Erythroblast (primary cell): ENCODE data around the gene LRRC8C.

Experiments used
- DNase-seq, 2 experiments: peaks; one replicate each; lab custom pipeline; 2025; lab: John Stamatoyannopoulos, UW
- GATA1 ChIP-seq: IDR thresholded peaks from 2 replicates; pipeline ENCODE4 v1.6.1; 2011; ENCODE audit warnings: low read depth, mild to moderate bottlenecking, control low read depth, low read length, moderate library complexity
- POLR2A ChIP-seq: IDR thresholded peaks from 2 replicates; pipeline ENCODE4 v1.6.1; 2011; ENCODE audit warnings: mild to moderate bottlenecking, low read length

The LRRC8C gene

GRCh38 chr1:89762386-89762778 lies 129.5 kb downstream of the LRRC8C start:
- DNase-seq: peak in 1 of 2 experiments; percentile 46
- TF ChIP-seq POLR2A: no peak
- TF ChIP-seq GATA1: no peak

DNA sequence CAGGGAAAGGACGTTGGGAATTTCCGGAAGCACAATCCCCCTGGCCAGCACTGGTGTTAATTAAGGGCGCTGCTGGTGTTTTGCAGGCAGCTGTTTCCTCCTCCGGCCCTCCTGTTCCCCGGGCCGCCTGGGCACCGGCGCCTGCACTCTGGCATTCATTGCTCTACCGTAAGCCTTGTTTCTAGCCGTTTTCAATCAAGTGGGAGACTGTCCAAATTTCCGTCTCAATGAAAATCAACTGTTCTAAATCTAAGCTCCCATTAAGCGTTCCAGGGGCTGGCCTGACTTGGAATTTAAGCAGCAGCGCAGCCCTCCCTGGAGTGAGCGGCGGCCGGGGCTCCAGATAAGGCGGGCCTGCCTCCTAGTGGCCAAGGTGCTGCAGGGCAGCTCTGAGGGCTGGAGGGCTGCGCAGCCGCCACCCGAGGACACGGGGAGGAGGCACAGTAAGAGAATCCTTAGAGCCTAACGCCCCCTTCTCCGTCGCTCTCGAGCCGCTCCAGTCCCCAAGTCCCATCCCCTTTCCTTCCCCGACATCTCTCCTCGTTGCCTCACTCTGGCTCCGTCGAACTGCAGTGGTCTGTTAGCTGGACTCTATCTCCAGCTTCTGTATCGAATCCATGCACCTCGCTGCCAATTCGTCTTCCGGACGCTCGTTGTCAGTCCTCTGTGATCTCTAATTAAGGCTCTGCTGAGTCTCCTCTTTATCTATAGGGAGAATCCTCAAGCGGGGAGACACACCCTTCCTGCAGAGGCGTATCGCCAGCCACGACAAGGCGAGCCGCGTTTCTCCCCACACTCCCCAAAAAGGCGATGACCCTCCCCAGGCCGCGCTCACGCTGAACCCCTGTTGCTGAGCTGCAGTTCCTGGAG lies 130.1 kb downstream of the LRRC8C start:
- TF ChIP-seq POLR2A: peak; percentile 31
- no peak for TF ChIP-seq GATA1
- DNase-seq: peak; percentile 90 to 92

GRCh38 chr1:89763649-89763986 lies 130.7 kb downstream of the LRRC8C start:
- DNase-seq: no peak
- no peak for TF ChIP-seq POLR2A

DNA sequence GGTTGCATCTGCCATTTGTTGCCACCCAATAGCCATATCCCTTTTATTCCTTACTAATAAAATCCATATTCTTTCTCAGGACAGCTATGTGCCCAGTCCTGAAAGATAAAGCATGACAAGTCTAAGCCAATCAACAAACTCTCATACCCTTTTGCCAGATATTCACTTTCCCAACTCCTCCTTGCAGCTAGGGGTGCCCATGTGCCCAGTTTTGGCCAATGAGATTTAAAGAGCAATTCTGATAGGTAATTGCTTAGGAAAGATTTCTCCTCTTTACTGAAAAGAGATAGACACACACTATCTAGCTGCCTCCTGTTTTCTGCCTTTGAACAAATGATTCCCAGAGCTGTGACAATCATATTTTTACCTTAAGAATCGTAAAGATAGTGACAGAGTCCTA lies 132.9 kb downstream of the LRRC8C start:
- TF ChIP-seq GATA1 (no peak), POLR2A (no peak)

GRCh38 chr1:89767618-89768017 lies 134.7 kb downstream of the LRRC8C start:
- TF ChIP-seq GATA1 (no peak), POLR2A (no peak)
- no peak for DNase-seq

More for the DNA sequence above, 132.9 kb downstream of the LRRC8C start:
- DNase-seq: peak in 1 of 2 experiments; percentile 9
